NCI-H2081 (cell line): Measurements from ENCODE around the gene COL4A3.

Experiments
- DNase-seq, 2 experiments: peaks; one replicate each; lab custom pipeline; 2025; lab: John Stamatoyannopoulos, UW

The COL4A3 gene

DNA sequence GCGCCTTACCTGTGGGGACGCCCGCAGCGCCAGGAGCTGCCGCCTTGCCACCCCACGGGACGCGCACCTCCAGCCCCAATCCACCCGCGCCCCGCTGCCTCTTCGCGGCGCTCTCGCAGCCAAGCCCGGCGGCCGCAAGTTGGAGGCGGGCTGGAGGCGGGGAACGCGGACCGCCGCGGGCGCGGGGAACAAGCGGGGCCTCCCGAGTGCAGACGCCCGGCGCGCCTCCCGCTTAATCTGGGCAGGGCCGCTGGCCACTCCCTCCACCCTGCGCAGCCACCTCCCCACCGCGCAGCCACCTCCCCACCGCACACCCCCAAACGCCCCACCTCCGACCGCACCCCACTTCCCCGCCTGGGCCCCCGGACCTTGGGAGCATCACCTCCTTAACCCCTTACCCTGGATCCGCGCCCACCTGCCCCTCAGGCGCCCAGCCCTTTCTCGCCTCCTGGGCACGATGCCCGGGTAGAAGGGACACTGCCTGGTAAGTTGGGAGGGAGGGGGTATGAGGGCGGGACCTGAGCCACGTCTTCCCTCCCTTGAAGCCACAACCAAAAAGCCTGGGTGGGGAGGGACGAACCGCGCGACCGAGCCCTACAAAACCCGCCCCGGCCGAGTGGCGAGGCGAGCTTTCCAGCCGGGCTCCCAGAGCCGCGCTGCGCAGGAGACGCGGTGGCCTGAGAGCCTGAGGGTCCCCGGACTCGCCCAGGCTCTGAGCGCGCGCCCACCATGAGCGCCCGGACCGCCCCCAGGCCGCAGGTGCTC is at the start of gene COL4A3, which contains the start of gene COL4A4:
COL4A3 (plus strand) TSS at position 627 of the 765 bp plus-strand sequence; CDS start at position 730, 103 bp downstream.
COL4A4 (minus strand) TSS at position 208 of the 765 bp plus-strand sequence. CDS start 16,722 bp downstream, outside the sequence.
- DNase-seq, result peak; percentile 17 to 48

- DNase-seq, result no peak
These were observed 48.7 kb upstream of the COL4A3 start for GRCh38 chr2:227115761-227116160.

DNA sequence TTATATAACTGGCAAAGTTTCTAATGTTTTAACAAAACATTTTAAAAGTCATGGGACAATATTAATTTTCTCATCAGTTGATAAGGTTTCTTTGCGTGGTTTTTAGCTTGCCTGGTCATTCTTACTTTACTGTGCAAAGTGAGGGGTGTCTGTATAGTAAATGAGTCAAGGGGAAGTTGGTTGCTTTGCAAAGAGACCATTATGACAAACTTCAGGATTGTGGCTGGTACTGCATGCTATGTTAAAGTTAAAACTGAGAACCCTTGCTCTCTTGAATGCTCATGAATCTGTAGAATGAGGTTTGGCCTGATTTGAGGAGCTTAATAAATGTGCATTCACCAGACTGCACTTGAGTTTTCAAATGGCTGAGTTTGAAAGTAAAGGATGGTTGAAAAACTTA is 47.4 kb upstream of the COL4A3 start:
- no peak for DNase-seq

DNA sequence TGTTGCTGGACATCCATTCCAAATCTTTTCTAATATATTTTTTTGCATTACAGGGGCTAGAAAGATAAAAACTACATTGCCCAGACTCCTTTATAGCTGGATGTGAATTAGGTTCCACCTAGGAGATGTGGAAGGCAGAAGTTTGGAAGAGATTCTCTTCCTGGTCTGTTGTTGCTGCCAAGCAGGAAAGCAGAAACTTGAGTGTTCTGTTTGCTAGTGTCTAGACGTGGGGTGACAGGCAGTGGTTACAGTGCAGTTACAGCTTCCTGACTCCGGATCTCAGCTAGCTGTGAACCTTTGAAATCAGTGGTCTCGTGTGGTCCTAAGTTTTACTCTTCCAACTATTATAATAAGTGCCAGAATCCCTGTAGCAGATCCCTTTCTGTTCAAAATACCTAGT is 46.6 kb upstream of the COL4A3 start:
- no peak for DNase-seq

- DNase-seq, result no peak
These were observed 46.1 kb upstream of the COL4A3 start for GRCh38 chr2:227118353-227118752.

GRCh38 chr2:227123697-227124096 is 40.7 kb upstream of the COL4A3 start:
- no peak for DNase-seq

DNA sequence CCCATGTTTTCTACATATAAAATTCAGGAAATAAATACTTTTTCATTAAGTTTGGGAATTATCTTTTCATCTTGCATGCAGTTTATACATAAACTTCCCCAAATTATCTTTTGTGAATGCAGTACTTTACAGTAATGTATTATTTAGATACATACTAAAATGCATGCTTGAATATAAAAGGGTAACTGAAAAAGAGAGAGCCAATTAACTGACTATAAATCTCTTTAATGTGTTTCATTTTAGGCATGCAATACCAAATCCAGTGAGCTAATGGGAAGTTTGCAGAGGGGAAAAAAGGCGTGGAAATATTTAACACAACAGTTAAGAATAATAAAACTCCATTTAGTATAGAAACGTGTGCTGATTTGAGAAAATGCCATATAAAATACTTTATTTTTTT is 39.6 kb upstream of the COL4A3 start:
- peak in 1 of 2 experiments; percentile 7 for DNase-seq

GRCh38 chr2:227125506-227125905 is 38.9 kb upstream of the COL4A3 start:
- DNase-seq, result no peak

DNA sequence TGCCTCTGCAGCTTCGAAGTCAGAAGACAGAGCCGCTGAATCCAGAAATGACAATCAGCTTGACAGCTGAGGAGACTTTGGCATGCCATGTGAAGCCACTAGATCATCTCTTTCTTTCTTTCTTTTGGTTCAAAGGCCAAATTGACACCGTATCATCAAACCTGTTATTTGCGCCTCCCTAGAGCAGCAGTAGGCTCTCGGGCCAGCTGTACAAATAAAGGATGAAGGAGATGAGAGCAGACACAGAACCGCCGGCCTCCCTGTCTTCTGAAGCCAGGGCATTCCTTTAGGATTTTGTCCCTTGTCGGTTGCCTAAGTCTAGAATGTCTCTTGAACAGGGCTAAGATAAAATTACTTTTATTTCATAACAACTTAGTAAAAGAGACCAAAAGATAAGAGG is 37.2 kb upstream of the COL4A3 start:
- DNase-seq, result peak; percentile 37 to 70

GRCh38 chr2:227130636-227131035 is 33.8 kb upstream of the COL4A3 start:
- DNase-seq, result no peak

DNA sequence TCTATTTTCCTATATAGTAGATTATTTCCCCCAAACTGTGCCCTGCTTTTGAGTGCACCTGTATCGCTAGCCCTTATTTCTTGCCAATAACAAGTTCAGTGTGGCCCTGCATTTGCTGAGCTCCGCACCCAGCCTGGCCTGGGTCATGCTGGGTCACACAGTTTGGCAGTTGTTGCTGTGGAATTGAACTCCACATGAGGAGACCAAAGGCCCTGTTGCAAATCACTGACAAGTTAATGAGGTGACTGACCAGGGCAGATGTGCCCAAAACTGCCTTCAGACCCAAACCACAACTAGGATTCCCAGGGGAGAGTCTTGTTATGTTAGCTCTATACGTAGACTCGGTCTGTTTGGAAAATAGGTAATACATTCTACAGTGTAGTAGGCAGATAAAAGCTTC is 31.4 kb upstream of the COL4A3 start:
- DNase-seq, result no peak

DNA sequence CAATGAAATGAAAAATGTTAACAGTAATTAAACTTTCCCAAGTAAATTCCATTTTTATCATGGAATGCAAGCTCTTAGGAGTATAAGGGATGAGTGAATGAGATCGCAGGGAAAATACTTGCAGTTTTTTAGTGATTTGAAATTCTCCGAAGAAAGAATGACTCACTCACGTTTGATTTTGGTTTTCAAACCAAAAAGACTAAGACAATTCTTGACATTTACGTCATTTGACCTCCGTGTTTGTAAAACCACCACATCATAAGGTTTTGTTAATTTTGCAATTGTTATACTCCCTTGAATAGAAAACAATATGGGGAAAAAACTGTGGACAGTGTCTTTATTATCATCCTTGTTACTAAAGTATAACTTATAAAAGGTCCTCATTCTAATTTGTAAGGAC is 29.8 kb upstream of the COL4A3 start:
- no peak for DNase-seq

- no peak for DNase-seq
These were observed 23.1 kb upstream of the COL4A3 start for GRCh38 chr2:227141301-227141700.

DNA sequence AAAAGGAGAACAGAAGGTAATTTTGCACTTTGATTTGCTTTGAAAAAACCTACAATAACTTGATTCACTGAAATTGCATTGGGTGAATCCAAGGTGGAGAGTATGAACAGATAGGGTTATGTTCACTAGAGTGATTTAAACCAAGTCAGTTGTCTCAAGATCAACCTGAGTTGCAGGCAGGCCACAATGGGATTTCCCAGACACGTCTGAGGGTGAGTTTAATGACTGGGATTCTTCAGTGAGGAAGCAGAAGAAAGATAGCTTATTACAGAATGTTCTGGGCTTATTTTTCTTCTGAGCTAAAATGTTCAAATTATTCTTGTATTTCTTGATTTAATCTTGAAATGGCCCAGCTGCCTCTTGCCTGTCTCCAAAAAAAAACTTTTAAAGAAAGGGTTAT is 20.5 kb upstream of the COL4A3 start:
- DNase-seq, result no peak

- no peak for DNase-seq
These were observed 18.0 kb upstream of the COL4A3 start for GRCh38 chr2:227146456-227146855.

- DNase-seq, result no peak
These were observed 17.4 kb upstream of the COL4A3 start for GRCh38 chr2:227147023-227147422.

DNA sequence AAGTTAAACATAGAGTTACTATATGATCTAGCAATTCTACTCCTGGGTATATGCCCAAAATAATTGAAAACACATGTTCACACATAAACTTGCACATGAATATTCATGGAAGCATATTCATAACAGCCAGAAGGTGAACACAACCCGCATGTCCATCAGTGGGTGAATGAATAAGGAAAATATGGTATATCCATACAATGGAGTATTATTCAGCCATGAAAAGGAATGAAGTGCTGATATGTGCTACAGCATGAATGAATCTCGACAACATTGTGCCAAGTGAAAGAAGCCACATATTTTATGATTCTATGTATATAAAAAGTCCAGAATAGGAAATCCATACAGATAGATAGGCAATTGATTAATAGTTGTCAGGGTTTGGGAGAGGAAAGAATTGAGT is 16.3 kb upstream of the COL4A3 start:
- DNase-seq, result no peak

DNA sequence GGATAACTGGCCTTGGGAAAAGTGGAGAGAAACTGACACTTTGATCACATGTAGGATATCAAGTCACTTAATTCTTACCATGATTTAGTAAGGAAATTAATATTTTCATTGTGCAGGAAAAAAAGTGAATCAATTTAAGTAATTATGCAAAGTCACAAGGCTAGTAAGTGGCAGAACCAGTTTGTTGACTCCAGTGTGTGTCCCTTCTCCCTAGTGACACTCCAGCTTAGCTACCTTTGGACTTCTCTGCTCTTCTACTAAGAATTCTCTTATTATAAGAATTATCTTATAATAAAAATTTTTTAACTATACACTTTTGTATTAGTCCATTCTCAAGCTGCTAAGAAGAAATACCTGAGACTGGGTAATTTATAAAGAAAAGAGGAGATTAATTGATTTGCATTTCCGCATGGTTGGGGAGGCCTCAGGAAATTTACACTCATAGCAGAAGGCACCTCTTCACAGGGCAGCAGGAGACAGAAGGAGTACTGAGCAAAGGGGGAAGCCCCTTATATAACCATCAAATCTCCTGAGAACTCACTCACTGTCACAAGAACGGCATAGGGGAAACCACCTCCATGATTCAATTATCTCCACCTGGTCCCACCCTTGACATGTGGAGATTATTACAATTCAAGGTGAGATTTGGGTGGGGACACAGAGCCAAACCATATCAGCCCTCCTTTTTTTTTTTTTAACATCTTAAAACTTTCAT is 14.0 kb upstream of the COL4A3 start:
- no peak for DNase-seq

GRCh38 chr2:227152093-227152766 is 12.2 kb upstream of the COL4A3 start:
- DNase-seq, result no peak

DNA sequence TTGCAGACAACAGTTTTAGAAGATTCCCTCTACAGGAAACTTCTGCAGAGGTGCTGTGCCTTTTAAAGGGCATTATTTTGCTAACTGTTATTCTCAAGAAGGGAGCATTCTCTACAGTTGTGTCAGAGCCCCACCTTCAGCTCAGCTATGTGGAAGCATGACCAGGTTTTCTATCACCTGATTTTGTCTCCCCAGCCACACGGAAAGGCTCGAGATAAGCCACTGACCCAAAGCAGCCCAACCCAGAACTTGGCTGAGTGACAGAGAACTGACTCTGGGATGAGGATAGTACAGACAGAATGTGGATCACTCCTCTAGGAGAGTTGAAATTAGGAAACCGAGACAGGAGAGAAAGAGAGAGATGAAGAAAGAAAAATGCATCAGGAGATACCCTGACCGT is 11.1 kb upstream of the COL4A3 start:
- no peak for DNase-seq

- no peak for DNase-seq
These were observed 10.5 kb upstream of the COL4A3 start for GRCh38 chr2:227153758-227154486.
